LoVo (cell line): ENCODE measurements around the gene PER2.
"Not testable (repeated sequence)": the region's sequence is repeated elsewhere in the genome, so short reads cannot be mapped to it uniquely, and the experiment has no call there.

Experiments
- DNase-seq: peaks from one replicate; pipeline ENCODE4 v3.0.0-alpha.2; 2016; ENCODE audit warnings: low spot score

PER2 gene, protein sequence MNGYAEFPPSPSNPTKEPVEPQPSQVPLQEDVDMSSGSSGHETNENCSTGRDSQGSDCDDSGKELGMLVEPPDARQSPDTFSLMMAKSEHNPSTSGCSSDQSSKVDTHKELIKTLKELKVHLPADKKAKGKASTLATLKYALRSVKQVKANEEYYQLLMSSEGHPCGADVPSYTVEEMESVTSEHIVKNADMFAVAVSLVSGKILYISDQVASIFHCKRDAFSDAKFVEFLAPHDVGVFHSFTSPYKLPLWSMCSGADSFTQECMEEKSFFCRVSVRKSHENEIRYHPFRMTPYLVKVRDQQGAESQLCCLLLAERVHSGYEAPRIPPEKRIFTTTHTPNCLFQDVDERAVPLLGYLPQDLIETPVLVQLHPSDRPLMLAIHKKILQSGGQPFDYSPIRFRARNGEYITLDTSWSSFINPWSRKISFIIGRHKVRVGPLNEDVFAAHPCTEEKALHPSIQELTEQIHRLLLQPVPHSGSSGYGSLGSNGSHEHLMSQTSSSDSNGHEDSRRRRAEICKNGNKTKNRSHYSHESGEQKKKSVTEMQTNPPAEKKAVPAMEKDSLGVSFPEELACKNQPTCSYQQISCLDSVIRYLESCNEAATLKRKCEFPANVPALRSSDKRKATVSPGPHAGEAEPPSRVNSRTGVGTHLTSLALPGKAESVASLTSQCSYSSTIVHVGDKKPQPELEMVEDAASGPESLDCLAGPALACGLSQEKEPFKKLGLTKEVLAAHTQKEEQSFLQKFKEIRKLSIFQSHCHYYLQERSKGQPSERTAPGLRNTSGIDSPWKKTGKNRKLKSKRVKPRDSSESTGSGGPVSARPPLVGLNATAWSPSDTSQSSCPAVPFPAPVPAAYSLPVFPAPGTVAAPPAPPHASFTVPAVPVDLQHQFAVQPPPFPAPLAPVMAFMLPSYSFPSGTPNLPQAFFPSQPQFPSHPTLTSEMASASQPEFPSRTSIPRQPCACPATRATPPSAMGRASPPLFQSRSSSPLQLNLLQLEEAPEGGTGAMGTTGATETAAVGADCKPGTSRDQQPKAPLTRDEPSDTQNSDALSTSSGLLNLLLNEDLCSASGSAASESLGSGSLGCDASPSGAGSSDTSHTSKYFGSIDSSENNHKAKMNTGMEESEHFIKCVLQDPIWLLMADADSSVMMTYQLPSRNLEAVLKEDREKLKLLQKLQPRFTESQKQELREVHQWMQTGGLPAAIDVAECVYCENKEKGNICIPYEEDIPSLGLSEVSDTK (N-terminal part only)

DNA sequence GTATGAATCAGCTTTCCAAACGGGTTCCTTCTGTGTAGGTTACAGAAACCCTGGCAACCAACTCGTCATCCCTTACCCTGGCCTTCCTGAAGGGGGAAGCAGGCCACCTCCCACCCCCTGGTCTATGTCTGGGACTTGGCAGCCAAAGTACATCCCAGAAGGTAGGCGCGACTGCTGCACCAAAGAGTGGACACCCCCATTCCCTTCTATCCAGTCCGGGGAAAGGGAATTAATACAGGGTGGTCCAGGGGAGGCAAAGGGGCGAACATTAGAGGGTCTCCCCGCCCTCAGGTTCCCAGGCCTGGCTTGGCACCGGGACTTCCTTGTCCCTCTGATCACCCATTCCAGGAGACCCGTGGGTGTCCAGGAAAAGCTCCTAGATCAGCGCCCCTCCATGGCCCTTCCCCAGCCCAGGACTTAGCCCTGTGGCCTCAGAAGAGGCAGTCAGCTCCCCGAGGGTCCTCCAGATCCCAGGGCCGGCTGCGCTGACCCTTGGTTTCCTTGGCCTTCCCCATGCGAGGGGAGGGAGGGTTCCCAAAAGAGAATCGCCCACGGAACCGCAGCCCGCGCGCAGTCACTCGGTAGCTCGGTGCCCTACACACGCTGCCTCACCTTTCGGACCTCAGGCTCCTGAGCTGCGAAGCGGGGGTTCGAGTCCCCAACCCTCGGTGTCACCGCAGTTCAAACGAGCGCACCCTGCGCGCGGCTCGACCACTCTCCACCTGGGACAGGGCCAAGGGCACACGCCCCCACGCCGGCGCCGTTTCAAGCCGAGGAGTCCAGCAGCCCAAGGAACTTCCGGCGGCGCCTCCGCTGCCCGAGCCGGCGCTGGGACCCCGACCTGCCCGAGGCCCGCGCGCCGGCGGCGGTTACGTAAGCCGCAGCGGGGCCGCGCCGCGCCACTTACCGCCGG is at the start of gene PER2:
TSS of gene PER2 (minus strand) at position 874 of the 913 bp plus-strand sequence. CDS start 10,674 bp downstream, outside the sequence.
- peak; percentile 52 for DNase-seq

- DNase-seq = no peak
Observed at GRCh38 chr2:238337846-238338245, 49.4 kb upstream of the PER2 start.

- DNase-seq = no peak
Observed at GRCh38 chr2:238336793-238337444, 48.5 kb upstream of the PER2 start.

- DNase-seq = no peak
Observed at GRCh38 chr2:238336151-238336550, 47.7 kb upstream of the PER2 start.

DNA sequence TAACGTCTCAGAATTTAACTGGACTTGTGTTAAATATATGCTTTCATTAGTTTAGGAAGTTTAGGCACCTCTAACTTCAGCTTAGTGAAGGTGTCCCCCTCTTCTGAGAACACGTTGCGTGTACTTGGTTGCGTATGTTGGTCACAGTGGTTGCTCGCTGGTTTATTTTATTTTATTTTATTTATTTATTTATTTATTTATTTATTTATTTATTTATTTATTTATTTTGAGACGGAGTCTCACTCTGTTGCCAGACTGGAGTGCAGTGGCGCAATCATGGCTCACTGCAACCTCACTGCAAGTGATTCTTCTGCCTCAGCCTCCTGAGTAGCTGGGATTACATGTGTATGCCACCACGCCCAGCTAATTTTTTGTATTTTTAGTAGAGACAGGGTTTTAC is 47.2 kb upstream of the PER2 start:
- not testable (repeated sequence) for DNase-seq

DNA sequence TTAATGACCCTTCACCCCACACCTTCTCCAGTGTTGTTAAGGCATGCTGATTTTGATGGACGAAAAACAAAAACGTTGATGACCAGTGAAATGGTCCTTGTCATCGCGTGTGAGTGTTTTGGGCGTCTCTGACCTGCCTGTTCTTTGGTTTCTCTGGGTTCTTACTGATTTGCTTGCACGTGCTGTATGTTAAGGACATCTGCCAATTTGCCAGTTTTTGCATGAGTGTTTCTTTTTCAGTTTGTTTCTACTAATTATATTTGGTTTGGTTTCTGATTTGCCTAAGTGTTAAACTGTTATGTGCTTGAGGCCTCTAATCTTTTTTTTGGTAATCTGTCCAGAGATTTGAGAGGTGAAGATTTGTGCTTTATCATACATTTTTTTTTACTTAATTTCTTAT is 46.5 kb upstream of the PER2 start:
- DNase-seq = no peak

DNA sequence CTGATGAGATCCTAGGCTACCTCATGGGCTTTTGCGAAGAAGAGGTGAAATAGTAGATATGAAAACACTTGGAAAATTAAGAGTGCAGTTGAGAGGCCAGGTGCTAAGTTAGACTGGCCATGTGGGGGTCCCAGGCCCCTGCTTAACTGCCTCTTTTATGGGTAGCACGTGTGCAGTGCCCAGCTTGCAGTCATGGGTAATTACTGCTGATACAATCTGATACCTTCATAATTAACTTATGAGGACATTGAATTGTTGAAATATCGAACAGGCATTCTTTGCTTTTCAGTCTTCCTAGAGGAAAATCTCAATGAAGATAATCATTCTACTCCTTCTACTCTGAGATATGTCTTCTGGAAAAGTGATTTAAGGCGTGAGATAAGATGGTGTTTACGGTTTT is 43.5 kb upstream of the PER2 start:
- DNase-seq = no peak

- no peak for DNase-seq
Observed at GRCh38 chr2:238330391-238330790, 42.0 kb upstream of the PER2 start.

DNA sequence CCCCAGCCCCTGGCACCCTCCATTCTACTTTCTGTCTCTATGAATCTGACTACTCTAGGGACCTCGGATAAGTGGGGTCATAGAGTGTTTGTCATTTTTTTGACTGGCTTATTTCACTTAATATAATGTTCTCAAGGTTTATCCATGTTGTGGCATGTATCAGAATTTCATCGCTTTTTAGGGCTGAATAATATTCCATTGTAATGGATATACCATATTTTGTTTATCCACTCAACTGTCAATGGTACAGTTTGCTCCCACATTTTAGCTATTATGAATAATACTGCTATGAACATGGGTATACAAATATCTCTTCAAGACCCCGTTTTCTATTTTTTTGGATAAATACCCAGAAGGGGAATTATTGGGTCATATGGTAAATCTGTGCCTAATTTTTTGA is 39.3 kb upstream of the PER2 start:
- DNase-seq = no peak

DNA sequence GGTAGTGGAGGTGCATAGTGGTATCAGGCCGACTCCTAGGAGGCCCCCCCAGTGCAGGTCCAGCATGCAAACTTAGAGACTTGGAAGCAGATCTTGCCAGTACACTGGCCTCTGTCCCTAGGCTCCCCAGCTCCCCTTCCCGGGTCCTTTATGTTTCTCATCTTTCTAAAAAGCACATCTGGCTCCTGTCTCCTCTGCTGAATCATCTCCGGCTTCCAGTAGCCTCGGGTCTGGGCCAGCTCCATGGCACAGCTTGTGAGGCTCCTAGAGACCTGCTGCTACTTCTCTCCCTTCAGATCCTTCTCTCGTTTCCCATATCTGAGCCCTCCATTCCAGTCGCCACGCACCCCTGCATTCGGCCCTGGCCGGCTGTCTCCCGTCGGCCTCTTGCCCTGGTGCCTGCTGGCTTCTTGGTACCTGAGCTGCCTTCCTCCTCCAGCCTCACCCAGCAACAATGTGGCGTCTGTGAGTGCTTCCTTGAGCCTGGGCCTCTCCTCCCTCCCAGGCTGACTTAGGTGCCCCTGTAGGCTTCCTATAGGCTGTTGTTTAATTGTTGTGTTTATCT is 38.5 kb upstream of the PER2 start:
- no peak for DNase-seq

DNA sequence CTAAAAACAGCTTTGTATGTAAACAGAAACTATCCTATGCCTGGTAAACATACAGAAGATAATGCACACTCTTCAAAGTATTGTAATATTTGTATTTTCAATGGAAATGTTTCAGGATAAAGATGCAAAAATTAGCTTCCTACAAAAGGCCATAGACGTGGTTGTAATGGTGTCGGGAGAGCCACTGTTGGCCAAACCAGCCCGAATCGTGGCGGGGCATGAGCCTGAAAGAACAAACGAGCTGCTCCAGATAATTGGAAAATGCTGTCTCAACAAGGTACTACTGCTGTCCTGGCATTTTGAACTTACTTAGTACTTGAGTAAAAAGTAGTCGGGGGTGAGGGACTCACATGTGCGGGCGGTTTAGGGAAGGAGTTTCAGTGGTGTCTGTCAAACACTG is 37.3 kb upstream of the PER2 start:
- no peak for DNase-seq

- DNase-seq = not testable (repeated sequence)
Observed at GRCh38 chr2:238324248-238324647, 35.8 kb upstream of the PER2 start.

DNA sequence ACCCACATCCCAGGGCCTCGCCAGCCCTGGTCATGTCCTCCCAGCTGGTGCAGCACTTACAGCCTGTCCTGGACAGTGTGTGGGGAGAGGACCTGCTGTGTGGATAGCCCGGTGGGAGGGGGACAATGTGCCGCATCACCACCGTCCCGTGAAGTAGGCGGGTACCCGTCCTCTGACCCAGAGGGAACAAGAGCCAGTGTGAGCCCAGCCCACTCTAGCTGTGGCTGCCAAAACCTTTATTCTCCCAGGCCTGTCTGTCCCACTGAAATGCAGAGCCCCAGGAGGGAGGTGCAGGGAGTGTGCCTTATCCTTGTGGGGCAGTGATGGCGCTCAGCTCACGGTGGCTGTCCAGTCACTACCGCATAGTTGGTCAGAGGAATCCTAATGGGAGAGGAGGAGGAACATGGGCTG is 33.6 kb upstream of the PER2 start:
- no peak for DNase-seq

DNA sequence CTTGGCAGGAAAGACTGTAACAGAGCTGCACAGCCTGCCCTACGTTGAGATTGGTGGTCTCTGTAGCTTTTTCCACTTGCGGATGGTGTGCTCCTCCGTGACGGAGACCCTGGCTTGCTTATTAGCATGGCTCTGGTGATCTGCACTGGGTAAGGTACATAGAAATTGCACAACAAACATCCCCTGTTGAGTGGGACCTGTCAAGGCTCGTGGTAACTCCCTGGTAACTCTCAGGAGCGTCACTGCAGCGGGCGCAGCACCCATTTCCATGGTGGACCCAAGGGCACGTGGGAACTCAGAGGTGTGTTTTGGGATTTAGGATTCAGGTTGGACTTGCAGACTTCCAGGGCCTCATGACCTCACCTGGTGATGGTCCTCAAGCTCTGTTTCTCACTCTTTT is 33.1 kb upstream of the PER2 start:
- no peak for DNase-seq

DNA sequence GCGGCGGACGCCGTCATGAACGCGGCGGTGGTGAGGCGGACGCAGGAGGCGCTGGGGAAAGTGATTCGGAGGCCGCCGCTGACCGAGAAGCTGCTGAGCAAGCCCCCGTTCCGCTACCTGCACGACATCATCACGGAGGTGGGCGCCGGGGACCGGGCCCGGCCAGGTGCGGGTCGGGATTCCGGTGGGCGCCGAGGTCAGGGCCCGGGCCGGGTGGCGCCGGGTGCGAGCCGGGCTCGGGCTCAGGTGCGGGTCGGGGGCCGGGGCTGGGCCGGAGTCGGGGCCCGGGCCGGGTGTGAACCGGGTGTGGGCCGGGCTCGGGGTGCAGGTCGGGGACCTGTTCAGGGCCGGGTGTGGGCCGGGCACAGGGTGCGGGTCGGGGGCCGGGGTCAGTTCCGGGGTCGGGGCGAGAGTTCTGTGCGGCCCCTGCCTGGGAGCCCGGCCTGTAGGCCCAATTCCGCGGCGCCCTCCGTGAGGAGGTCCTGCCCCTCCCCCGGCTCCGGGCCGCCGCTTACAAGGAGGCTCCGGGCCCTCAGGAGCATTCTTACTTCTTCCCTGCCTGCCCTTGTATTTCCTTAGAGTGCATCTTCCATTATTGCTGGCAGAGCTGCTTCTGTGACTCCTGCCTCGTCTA is 32.4 kb upstream of the PER2 start:
- DNase-seq = no peak

- peak; percentile 95 for DNase-seq
Observed at GRCh38 chr2:238320246-238320647, 31.8 kb upstream of the PER2 start, which contains the start of gene TRAF3IP1. TSS of gene TRAF3IP1 (plus strand) at chr2:238320518. CDS start at chr2:238320663, 145 bp downstream.

- no peak for DNase-seq
Observed at GRCh38 chr2:238315031-238315595, 26.7 kb upstream of the PER2 start.

DNA sequence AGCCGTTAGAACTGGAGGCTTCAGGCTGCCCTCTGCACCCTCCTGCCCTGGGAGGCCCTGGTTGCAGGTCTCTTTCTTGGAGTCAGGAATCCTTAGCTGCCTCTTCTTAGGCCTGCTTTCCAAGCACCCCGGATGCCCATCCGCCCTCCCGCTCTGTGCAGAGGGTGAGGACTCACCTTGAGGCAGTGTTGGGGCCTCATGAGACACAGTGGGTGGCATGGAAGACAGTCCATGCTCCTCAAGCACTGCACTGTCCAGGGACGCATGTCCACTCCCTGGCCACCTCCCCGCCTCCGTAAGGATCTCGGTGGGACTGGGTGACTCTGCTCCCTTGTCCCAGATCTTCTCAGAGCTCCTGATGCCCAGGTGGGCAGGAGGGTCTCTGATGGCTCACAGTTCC is 26.2 kb upstream of the PER2 start:
- no peak for DNase-seq

DNA sequence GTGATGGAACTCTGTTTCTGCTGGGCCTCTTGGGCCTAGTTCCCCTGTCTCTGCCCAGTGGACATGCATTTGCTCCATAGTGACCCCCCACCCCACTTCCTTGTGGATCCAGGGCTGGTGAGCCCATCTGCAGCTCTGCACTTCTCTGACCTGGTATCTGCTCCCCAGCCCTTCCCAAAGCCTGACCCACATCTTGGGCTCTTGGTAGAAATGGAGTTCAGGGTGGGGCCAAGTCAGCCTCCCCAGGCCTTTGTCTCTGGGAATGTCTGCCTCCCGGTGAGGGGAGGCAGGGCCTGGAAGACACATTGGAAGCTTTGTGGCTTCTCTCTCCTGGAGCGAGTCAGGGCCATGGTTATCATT is 25.6 kb upstream of the PER2 start:
- no peak for DNase-seq
